ENCODE measurements around the gene PSD. TPM values are rescaled to one million over a fixed set of nuclear protein-coding genes. Genes with fewer than 3 reads are reported as not detected.

The PSD gene
- total and polyA plus RNA-seq, 9 of the 15 experiments (the other 6 are each of a cell fraction or from before 2014, with no cell fraction given), result 0.11 to 1.7 (median 0.54) TPM; not detected in 2

GRCh38 chr10:102375250-102375649 is 43.3 kb downstream of the PSD start:
- ChIA-PET POLR2A (interaction anchor here (1.4 to 1.5 kb wide), 2 partner anchors 9 to 12 kb away, joined by 3 to 6 read pairs; no protein-coding TSS in a partner anchor), CTCF (ENCODE audit: low intra/inter-chr PET ratio) (interaction anchor here (0.6 kb wide), 1 partner anchor 146 kb away, joined by 3 read pairs; no protein-coding TSS in a partner anchor)
- no peaks in the 10 kb centered on the region for H4K20me1 ChIP-seq (replicated peaks; ENCODE audit: control insufficient read depth, insufficient read depth, low read length)
- BruUV-seq (replicated peaks), result no TSS peak
- no peaks in the 10 kb centered on the region for H3K9me1 ChIP-seq (ENCODE audit: control insufficient read depth, insufficient read depth, low read length)
- no peaks in the 10 kb centered on the region for H3K79me2 ChIP-seq (ENCODE audit: control insufficient read depth, insufficient read depth, low read length)
- no peaks in the 10 kb centered on the region for H3K27me3 ChIP-seq (ENCODE audit: control insufficient read depth in 2 of 2, insufficient read depth in 2 of 2, low read length in 2 of 2)
- FAIRE-seq, result no peak
- no peaks in the 10 kb centered on the region for H3K9me3 ChIP-seq (replicated peaks; ENCODE audit: control insufficient read depth, insufficient read depth, low read depth, low read length)
- no peaks in the 10 kb centered on the region for H3K4me1 ChIP-seq (replicated peaks in 1 of 2; ENCODE audit: control insufficient read depth in 2 of 2, insufficient read depth in 2 of 2, low read length in 2 of 2)
- intact Hi-C loops (cut with micrococcal nuclease) (no loop called here), in situ Hi-C loops (cut with MboI) (loop anchor here (25.0 kb wide), 1 partner anchor 212 kb away; no protein-coding TSS in a partner anchor)
- DNase-seq (ENCODE audit: extremely low read depth in 1 of 4, low spot score in 3 of 4), result no peak
- no peak overlapping the region for H2AFZ ChIP-seq (ENCODE audit: low read depth, low read length)
- no peak overlapping the region for H3K4me3 ChIP-seq
- peak; percentile 55 for ATAC-seq
- H3K4me2 ChIP-seq (ENCODE audit: insufficient read depth, low read length), result no peak overlapping the region
- H3K9ac ChIP-seq (ENCODE audit: insufficient read depth in 1 of 2, low read depth in 2 of 2, low read length in 2 of 2), result 0 out of 4 replicates have a peak overlapping the region, but pooled peaks of 1 of the 2 experiments have one; percentile 52
- TF ChIP-seq GTF2A2 (tag; IDR thresholded peaks at IDR 0.05) (no peak), BHLHE40 (IDR thresholded peaks at IDR 0.05; ENCODE audit: low read length) (no peak), CBX5 (IDR thresholded peaks at IDR 0.05; ENCODE audit: borderline replicate concordance, low read depth) (no peak), IRF2 (CRISPR knock-in tag; IDR thresholded peaks at IDR 0.05) (no peak), HDAC2 (IDR thresholded peaks at IDR 0.05) (no peak), CBX2 (IDR thresholded peaks at IDR 0.05; ENCODE audit: insufficient read depth, low read length, poor library complexity, severe bottlenecking) (no peak), CTCF (IDR thresholded peaks at IDR 0.05 in 2 of 3, conservative IDR thresholded peaks at IDR 0.05 in 1 of 3; ENCODE audit: insufficient read depth in 2 of 3, low read depth in 1 of 3, low read length in 3 of 3) (peak in 2 of 3 experiments; percentile 13 to 19; a peak in 1 of 6 replicates)
- H3K36me3 ChIP-seq (ENCODE audit: control insufficient read depth, insufficient read depth, low read length), result peaks cover 56% of the 10 kb centered on the region; the same call in 2 of the 3 replicates
- no peak overlapping the region for H3K27ac ChIP-seq (ENCODE audit: extremely low read depth, low read depth, low read length)
- WGBS (ENCODE audit: insufficient coverage, low coverage, missing lambda C conversion rate), result 96% methylated on average over 7 of the region's 7 CpGs
